Ascending aorta (tissue), 2 donors: ENCODE measurements around the gene FAAP100. TPM values are rescaled to one million over a fixed set of nuclear protein-coding genes. Genes with fewer than 3 reads are reported as not detected.

ENCODE experiments used
- DNase-seq, 2 donors: peaks; one replicate each; pipeline ENCODE4 v3.0.0-alpha.2; 2019; ENCODE audit warnings: low spot score in 2 of 2
- H3K27ac ChIP-seq, 2 donors: fragments of 200-600 bp; sonication (generic); one replicate each; pipeline ENCODE4 v1.5.1; 2016 to 2017; ENCODE audit warnings: mild to moderate bottlenecking in 1 of 2
- H3K27me3 ChIP-seq: fragments of 200-600 bp; sonication (generic); one replicate; pipeline ENCODE4 v1.5.1; 2017
- H3K36me3 ChIP-seq, 2 donors: fragments of 200-600 bp; sonication (generic); one replicate each; pipeline ENCODE4 v1.5.1; 2016
- H3K4me1 ChIP-seq, 2 donors: fragments of 200-600 bp; sonication (generic); one replicate each; pipeline ENCODE4 v1.5.1; 2016 to 2017; ENCODE audit warnings: mild to moderate bottlenecking in 1 of 2
- H3K4me3 ChIP-seq, 2 donors: fragments of 200-600 bp; sonication (generic); one replicate each; pipeline ENCODE4 v1.5.1; 2016 to 2017; ENCODE audit warnings: mild to moderate bottlenecking in 1 of 2
- H3K9me3 ChIP-seq, 2 donors: fragments of 200-600 bp; sonication (generic); one replicate each; pipeline ENCODE4 v1.5.1; 2016
- CTCF ChIP-seq, 3 experiments: fragments of 200-600 bp in 2 of 3; fragments of 450-650 bp in 1 of 3; sonication (generic) in 2 of 3; IDR thresholded peaks; one replicate each; pipeline ENCODE4 v1.5.1; 2016 to 2019; ENCODE audit warnings: antibody characterized with exemption in 3 of 3, mild to moderate bottlenecking in 1 of 3, moderate library complexity in 1 of 3
- intact Hi-C: fragments of 100-400 bp; cut with DNase I; formaldehyde crosslinking; loops from one replicate; pipeline ENCODE4 v1.15.1; 2023
- total RNA-seq: library from RNA; depleted of rRNA; stranded (reverse); fragments of >200 nt; gene quantifications from one replicate; pipeline ENCODE4 v1.1.0, GENCODE V29; 2016

FAAP100 gene
- total RNA-seq, 1 donor from 2014 or later: 75.6 TPM

GRCh38 chr17:81542431-81543338, 9.5 kb downstream of the FAAP100 start:
- DNase-seq: no peak

DNA sequence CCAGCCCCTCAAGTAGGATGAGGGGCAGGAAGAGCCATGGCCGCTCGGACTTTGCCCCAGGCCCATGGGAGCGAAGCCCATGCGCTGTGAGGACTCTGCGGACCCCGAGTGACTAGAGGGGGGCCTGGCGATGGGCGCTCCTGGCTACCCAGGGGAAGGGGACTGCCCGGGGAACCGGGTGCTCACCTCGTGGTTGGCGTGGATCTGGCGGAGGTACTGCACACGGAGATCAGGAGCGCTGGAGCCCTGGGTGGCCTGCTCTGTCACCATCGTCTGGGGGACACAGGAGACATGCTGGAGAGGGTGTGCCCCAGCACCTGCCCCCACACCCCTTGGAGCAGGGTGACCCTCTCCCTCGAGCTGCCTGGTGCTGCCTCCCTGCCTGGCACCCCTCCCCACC, 11.0 kb downstream of the FAAP100 start:
- intact Hi-C loops: no loop called here
- H3K27me3 ChIP-seq: no peaks in the 10 kb centered on the region
- DNase-seq: no peak
- no peak overlapping the region for H3K4me3 ChIP-seq
- no peak for TF ChIP-seq CTCF (IDR thresholded peaks at IDR 0.05)
- peaks cover 31 to 77% of the 10 kb centered on the region in 2 donors for H3K36me3 ChIP-seq
- H3K27ac ChIP-seq: no peak overlapping the region
- no peaks in the 10 kb centered on the region for H3K4me1 ChIP-seq
- H3K9me3 ChIP-seq: no peaks in the 10 kb centered on the region

More at GRCh38 chr17:81542431-81543338, 9.5 kb downstream of the FAAP100 start:
- Histone ChIP-seq H3K27ac (no peak overlapping the region), H3K4me3 (no peak overlapping the region), H3K4me1 (no peaks in the 10 kb centered on the region), H3K36me3 (peaks cover 45 to 92% of the 10 kb centered on the region in 2 donors), H3K27me3 (no peaks in the 10 kb centered on the region), H3K9me3 (no peaks in the 10 kb centered on the region)
- intact Hi-C loops: no loop called here
- no peak for TF ChIP-seq CTCF (IDR thresholded peaks at IDR 0.05)

GRCh38 chr17:81540676-81541027, 11.5 kb downstream of the FAAP100 start:
- Histone ChIP-seq H3K27me3 (no peaks in the 10 kb centered on the region), H3K4me1 (no peaks in the 10 kb centered on the region), H3K9me3 (no peaks in the 10 kb centered on the region), H3K36me3 (peaks cover 30 to 72% of the 10 kb centered on the region in 2 donors), H3K27ac (no peak overlapping the region), H3K4me3 (no peak overlapping the region)
- intact Hi-C loops: no loop called here
- no peak for TF ChIP-seq CTCF (IDR thresholded peaks at IDR 0.05)
- DNase-seq: no peak

DNA sequence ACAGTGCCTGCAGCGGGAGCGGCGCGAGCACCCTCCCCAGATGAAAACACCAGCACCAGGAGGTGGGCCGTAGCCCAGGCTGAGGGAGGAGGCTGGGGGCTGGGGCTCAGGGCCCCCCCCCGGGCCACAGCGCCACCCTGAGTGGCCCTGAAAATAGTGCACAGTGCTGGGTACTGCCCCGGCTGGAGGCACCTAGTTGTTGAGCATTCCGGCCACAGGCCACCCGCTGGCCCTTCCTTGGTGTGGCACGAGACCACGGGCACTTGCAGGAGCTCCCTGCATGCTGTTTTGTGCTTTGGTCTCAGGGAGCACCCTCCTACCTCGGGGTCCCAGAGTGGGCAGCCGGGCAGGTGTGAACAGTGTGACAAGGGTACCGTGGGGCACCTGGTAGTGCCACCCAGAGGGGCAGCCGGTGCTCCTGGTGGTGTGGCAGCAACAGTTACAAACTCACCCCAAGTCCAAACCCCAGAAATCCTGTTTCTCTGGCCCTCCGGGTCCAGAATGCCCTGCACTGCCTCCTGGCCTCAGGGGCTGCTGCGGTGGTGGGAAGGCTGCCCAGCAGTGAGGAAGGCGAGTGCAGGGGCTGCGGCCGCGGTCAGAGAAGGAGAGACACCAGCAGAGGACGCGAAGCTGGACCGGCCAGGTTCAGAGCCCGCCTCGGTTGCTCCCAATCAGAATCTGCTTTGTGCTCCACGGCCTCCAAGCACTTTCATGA, 12.0 kb downstream of the FAAP100 start:
- Histone ChIP-seq H3K27ac (no peak overlapping the region), H3K4me3 (no peak overlapping the region), H3K27me3 (no peaks in the 10 kb centered on the region), H3K4me1 (no peaks in the 10 kb centered on the region), H3K9me3 (no peaks in the 10 kb centered on the region), H3K36me3 (peaks cover 25 to 67% of the 10 kb centered on the region in 2 donors)
- intact Hi-C loops: no loop called here
- no peak for TF ChIP-seq CTCF (IDR thresholded peaks at IDR 0.05)
- no peak for DNase-seq

GRCh38 chr17:81539571-81539900, 12.6 kb downstream of the FAAP100 start:
- Histone ChIP-seq H3K27me3 (no peaks in the 10 kb centered on the region), H3K4me1 (no peaks in the 10 kb centered on the region), H3K27ac (no peak overlapping the region), H3K4me3 (no peak overlapping the region), H3K9me3 (no peaks in the 10 kb centered on the region), H3K36me3 (peaks cover 20 to 62% of the 10 kb centered on the region in 2 donors)
- no peak for TF ChIP-seq CTCF (IDR thresholded peaks at IDR 0.05)
- no peak for DNase-seq
- intact Hi-C loops: no loop called here
